ENCODE results near the gene SLC25A10.

DNA sequence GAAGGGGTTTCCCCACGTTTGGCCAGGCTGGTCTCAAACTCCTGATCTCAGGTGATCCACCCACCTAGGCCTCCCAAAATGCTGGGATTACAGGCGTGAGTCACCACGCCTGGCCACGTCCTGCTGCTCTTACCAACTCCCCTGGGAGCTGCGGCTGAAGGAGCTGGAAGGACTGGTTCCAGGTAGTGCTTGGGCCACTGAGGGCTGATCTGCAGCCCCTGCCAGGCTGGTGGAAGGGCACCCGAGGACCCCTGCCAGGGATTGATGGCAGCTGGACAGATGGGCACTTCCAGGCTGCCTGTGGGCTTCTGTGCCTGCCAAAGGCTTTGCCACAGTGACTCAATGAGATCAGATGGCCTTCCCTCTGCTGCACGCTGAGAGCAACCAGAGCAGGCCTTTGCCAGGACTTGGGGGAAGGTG lies 48.0 kb upstream of the SLC25A10 start:
- TF ChIP-seq POLR2A (IDR thresholded peaks at IDR 0.05; ENCODE audit: low read depth, low read length) (peak; percentile 33; the same call in 1 of the 2 replicates), POLR2AphosphoS5 (IDR thresholded peaks at IDR 0.05; ENCODE audit: low read depth, low read length) (0 out of 2 replicates have a peak, but pooled peaks have one; percentile 41), SPI1 (IDR thresholded peaks at IDR 0.05; ENCODE audit: low read depth, low read length) (no peak), POU2F2 (IDR thresholded peaks at IDR 0.05; ENCODE audit: low read depth, low read length) (no peak)

Measured in GM12891 (cell line).